ENCODE measurements around the gene RAB11FIP4. TPM values are rescaled to one million over a fixed set of nuclear protein-coding genes. Genes with fewer than 3 reads are reported as not detected.

Gene RAB11FIP4
- total and polyA plus RNA-seq, 2 donors (not counting 1 experiment from before 2014, with no cell fraction given) = 17.0 to 70.5 TPM

- H3K27me3 Mint-ChIP-seq = no peaks in the 10 kb centered on the region
- H3K9me3 Mint-ChIP-seq (ENCODE audit: insufficient read depth) = no peaks in the 10 kb centered on the region
- no peak overlapping the region for H3K4me3 Mint-ChIP-seq
- no peaks in the 10 kb centered on the region for H3K27me3 ChIP-seq (replicated peaks in 1 of 4; ENCODE audit: control extremely low read depth in 1 of 4, control insufficient read depth in 3 of 4, insufficient read depth in 4 of 4, low read length in 3 of 4)
- ATAC-seq (ENCODE audit: low read depth) (no peak), DNase-seq (no peak)
- H2AFZ ChIP-seq (ENCODE audit: insufficient read depth, low read depth, low read length, poor library complexity, severe bottlenecking) = no peak overlapping the region
- H3K27ac Mint-ChIP-seq = peak overlapping the region; percentile 15
- H3K4me1 Mint-ChIP-seq = peaks cover 51% of the 10 kb centered on the region
- H3K9me3 ChIP-seq (ENCODE audit: control extremely low read depth in 1 of 3, control insufficient read depth in 2 of 3, insufficient read depth in 1 of 3, low read length in 2 of 3) = no peaks in the 10 kb centered on the region
- no peak overlapping the region for H3K9ac ChIP-seq (ENCODE audit: low read length)
- no peak overlapping the region for H3K27ac ChIP-seq (ENCODE audit: low read length in 2 of 2)
- ChIA-PET CTCF (interaction anchor here (0.6 to 22.3 kb wide), 18 partner anchors 10 to 595 kb away, joined by 3 to 460 read pairs (median 6); partner anchors contain the start of gene UTP6), POLR2A (interaction anchor here (0.6 to 1.5 kb wide), 4 partner anchors 9 to 46 kb away, joined by 4 to 7 read pairs (median 6); no protein-coding TSS in a partner anchor)
- intact Hi-C loops (cut with micrococcal nuclease) = loop anchor here (2.0 kb wide), 1 partner anchor 14 kb away; no protein-coding TSS in a partner anchor
- peaks cover 48 to 60% of the 10 kb centered on the region in 2 donors for H3K4me1 ChIP-seq (ENCODE audit: control insufficient read depth in 2 of 2, insufficient read depth in 2 of 2, low read length in 2 of 2)
- no peak overlapping the region for H3K4me3 ChIP-seq (ENCODE audit: control extremely low read depth in 1 of 5, extremely low read depth in 1 of 5, insufficient read depth in 1 of 5, low read depth in 2 of 5, low read length in 4 of 5)
- peaks cover 3 to 39% of the 10 kb centered on the region in 2 experiments for H3K36me3 ChIP-seq (replicated peaks in 1 of 2; ENCODE audit: control extremely low read depth in 1 of 2, control insufficient read depth in 1 of 2, extremely low read depth in 1 of 2, insufficient read depth in 2 of 2, low read length in 1 of 2)
- TF ChIP-seq EZH2 (IDR thresholded peaks at IDR 0.05; ENCODE audit: borderline replicate concordance, insufficient read depth, low read depth, low read length, poor library complexity, severe bottlenecking) (no peak), CTCF (IDR thresholded peaks at IDR 0.05) (no peak)
- peaks cover 6% of the 10 kb centered on the region for H4K20me1 ChIP-seq (ENCODE audit: control insufficient read depth, insufficient read depth, low read length, poor library complexity, severe bottlenecking)
- no peaks in the 10 kb centered on the region for H3K79me2 ChIP-seq (ENCODE audit: control insufficient read depth, insufficient read depth, low read length)
- 91% methylated on average over 6 of the region's 10 CpGs for WGBS (ENCODE audit: insufficient coverage)
- H3K4me2 ChIP-seq (replicated peaks; ENCODE audit: low read depth, low read length, poor library complexity, severe bottlenecking) = no peak overlapping the region
These were observed 142.9 kb downstream of the RAB11FIP4 start for GRCh38 chr17:31534223-31534888.

GRCh38 chr17:31535581-31535981 lies 144.1 kb downstream of the RAB11FIP4 start:
- ChIA-PET POLR2A (interaction anchor here (0.6 to 1.6 kb wide), 14 partner anchors 8 to 711 kb away, joined by 3 to 14 read pairs (median 5); partner anchors contain the start of genes CRLF3 and UTP6), CTCF (interaction anchor here (0.7 to 22.3 kb wide), 19 partner anchors 8 to 366 kb away, joined by 3 to 460 read pairs (median 5); partner anchors contain the start of gene UTP6)
- intact Hi-C loops (cut with micrococcal nuclease) = loop anchor here (1.0 to 5.0 kb wide), 3 partner anchors 13 to 322 kb away; partner anchors contain the start of gene COPRS
- no peaks in the 10 kb centered on the region for H3K9me3 Mint-ChIP-seq (ENCODE audit: insufficient read depth)
- H3K27me3 Mint-ChIP-seq = no peaks in the 10 kb centered on the region
- Histone ChIP-seq H3K4me2 (replicated peaks; ENCODE audit: low read depth, low read length, poor library complexity, severe bottlenecking) (peak overlapping the region; percentile 76), H3K27me3 (replicated peaks in 1 of 4; ENCODE audit: control extremely low read depth in 1 of 4, control insufficient read depth in 3 of 4, insufficient read depth in 4 of 4, low read length in 3 of 4) (no peaks in the 10 kb centered on the region), H2AFZ (ENCODE audit: insufficient read depth, low read depth, low read length, poor library complexity, severe bottlenecking) (peak overlapping the region; percentile 16), H3K9ac (ENCODE audit: low read length) (peak overlapping the region; percentile 33), H3K36me3 (replicated peaks in 1 of 2; ENCODE audit: control extremely low read depth in 1 of 2, control insufficient read depth in 1 of 2, extremely low read depth in 1 of 2, insufficient read depth in 2 of 2, low read length in 1 of 2) (peaks cover 3 to 27% of the 10 kb centered on the region in 2 experiments), H3K4me1 (ENCODE audit: control insufficient read depth in 2 of 2, insufficient read depth in 2 of 2, low read length in 2 of 2) (peaks cover 59 to 73% of the 10 kb centered on the region in 2 donors), H3K4me3 (ENCODE audit: control extremely low read depth in 1 of 5, extremely low read depth in 1 of 5, insufficient read depth in 1 of 5, low read depth in 2 of 5, low read length in 4 of 5) (peak overlapping the region in 2 of 5 experiments; percentile 20 to 28), H3K79me2 (ENCODE audit: control insufficient read depth, insufficient read depth, low read length) (no peaks in the 10 kb centered on the region), H3K27ac (ENCODE audit: low read length in 2 of 2) (peak overlapping the region in 1 of 2 donors; percentile 38), H4K20me1 (ENCODE audit: control insufficient read depth, insufficient read depth, low read length, poor library complexity, severe bottlenecking) (no peaks in the 10 kb centered on the region), H3K9me3 (ENCODE audit: control extremely low read depth in 1 of 3, control insufficient read depth in 2 of 3, insufficient read depth in 1 of 3, low read length in 2 of 3) (no peaks in the 10 kb centered on the region)
- TF ChIP-seq CTCF (IDR thresholded peaks at IDR 0.05) = no peak
- no peak for TF ChIP-seq EZH2 (IDR thresholded peaks at IDR 0.05; ENCODE audit: borderline replicate concordance, insufficient read depth, low read depth, low read length, poor library complexity, severe bottlenecking)
- peak overlapping the region; percentile 84 for H3K27ac Mint-ChIP-seq
- ATAC-seq (ENCODE audit: low read depth) = peak; percentile 67
- peak overlapping the region; percentile 84 for H3K4me3 Mint-ChIP-seq
- peaks cover 63% of the 10 kb centered on the region for H3K4me1 Mint-ChIP-seq
- 0% methylated on average over 1 of the region's 2 CpGs for WGBS (ENCODE audit: insufficient coverage)
- DNase-seq = peak; percentile 84
